Nephron (organoid): ENCODE measurements around the gene CEBPE.

Experiments used
- H3K27ac Mint-ChIP-seq, 3 experiments: 2 replicates each; pipeline ENCODE4 v1.8.0; 2020; ENCODE audit warnings: mixed read lengths in 3 of 3, mild to moderate bottlenecking in 2 of 3, moderate library complexity in 1 of 3
- H3K27me3 Mint-ChIP-seq: 2 replicates; pipeline ENCODE4 v1.8.0; 2021; ENCODE audit warnings: low read depth, mild to moderate bottlenecking, moderate library complexity, mixed read lengths
- H3K36me3 Mint-ChIP-seq: 2 replicates; pipeline ENCODE4 v1.8.0; 2020; ENCODE audit warnings: low read depth, mixed read lengths
- H3K4me1 Mint-ChIP-seq: 2 replicates; pipeline ENCODE4 v1.8.0; 2020; ENCODE audit warnings: mixed read lengths
- H3K4me3 Mint-ChIP-seq, 3 experiments: 2 replicates each; pipeline ENCODE4 v1.8.0; 2020; ENCODE audit warnings: mild to moderate bottlenecking in 3 of 3, mixed read lengths in 3 of 3, moderate library complexity in 2 of 3
- H3K9me3 Mint-ChIP-seq: 2 replicates; pipeline ENCODE4 v1.8.0; 2020; ENCODE audit warnings: mixed read lengths
- TF ChIP-seq, protein P1 (sequence below), 3 experiments: fragments of 200-600 bp; sonication (generic); IDR thresholded peaks; one replicate each; pipeline ENCODE4 v1.5.0; 2021; ENCODE audit warnings: antibody characterized with exemption in 3 of 3; ENCODE audit not compliant: unreplicated experiment in 3 of 3

CEBPE gene

DNA sequence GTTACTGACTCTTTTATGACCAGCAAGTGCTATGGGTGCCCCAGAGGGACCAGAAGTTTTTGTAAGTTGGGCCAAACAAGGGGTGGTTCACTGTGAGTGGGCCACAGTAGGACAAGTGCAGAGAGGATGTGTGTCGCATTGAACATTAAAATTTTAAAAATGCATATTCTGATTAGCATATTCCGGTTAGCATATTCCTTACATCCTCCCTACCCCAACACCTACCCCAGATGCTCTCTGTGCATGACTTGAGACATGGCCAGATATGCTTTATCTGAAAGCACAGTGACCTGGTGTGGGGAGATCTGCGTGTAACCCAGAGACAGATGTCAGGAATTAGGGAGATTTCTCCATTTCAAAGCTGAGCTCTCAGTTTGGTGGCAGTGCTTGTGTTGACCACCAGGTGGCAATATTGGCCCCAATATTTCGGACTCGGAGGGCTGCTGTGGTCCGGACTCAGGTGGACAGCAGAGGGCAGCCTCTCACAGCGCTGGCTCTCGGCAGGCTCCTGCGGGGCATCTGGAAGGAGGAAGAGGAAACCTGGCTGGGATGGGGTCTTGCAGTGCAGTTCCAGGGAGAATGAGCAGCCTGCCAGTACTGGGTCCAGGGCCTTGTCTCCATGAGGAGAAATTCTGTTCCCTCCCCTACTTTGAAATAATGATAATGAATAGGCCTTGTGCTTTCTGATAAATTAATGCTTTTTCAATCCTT, 1.6 kb upstream of the CEBPE start:
- Mint-ChIP-seq H3K36me3 (peaks cover 5% of the 10 kb centered on the region), H3K4me3 (no peak overlapping the region), H3K27ac (peak overlapping the region; percentile 92 to 96 (median 95)), H3K4me1 (peaks cover 35% of the 10 kb centered on the region), H3K27me3 (peaks cover 6% of the 10 kb centered on the region), H3K9me3 (no peaks in the 10 kb centered on the region)
- TF ChIP-seq, protein P1, sequence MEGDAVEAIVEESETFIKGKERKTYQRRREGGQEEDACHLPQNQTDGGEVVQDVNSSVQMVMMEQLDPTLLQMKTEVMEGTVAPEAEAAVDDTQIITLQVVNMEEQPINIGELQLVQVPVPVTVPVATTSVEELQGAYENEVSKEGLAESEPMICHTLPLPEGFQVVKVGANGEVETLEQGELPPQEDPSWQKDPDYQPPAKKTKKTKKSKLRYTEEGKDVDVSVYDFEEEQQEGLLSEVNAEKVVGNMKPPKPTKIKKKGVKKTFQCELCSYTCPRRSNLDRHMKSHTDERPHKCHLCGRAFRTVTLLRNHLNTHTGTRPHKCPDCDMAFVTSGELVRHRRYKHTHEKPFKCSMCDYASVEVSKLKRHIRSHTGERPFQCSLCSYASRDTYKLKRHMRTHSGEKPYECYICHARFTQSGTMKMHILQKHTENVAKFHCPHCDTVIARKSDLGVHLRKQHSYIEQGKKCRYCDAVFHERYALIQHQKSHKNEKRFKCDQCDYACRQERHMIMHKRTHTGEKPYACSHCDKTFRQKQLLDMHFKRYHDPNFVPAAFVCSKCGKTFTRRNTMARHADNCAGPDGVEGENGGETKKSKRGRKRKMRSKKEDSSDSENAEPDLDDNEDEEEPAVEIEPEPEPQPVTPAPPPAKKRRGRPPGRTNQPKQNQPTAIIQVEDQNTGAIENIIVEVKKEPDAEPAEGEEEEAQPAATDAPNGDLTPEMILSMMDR (IDR thresholded peaks at IDR 0.05; ENCODE audit: unreplicated experiment in 3 of 3) = peak; percentile 99 to 100 (median 100)

DNA sequence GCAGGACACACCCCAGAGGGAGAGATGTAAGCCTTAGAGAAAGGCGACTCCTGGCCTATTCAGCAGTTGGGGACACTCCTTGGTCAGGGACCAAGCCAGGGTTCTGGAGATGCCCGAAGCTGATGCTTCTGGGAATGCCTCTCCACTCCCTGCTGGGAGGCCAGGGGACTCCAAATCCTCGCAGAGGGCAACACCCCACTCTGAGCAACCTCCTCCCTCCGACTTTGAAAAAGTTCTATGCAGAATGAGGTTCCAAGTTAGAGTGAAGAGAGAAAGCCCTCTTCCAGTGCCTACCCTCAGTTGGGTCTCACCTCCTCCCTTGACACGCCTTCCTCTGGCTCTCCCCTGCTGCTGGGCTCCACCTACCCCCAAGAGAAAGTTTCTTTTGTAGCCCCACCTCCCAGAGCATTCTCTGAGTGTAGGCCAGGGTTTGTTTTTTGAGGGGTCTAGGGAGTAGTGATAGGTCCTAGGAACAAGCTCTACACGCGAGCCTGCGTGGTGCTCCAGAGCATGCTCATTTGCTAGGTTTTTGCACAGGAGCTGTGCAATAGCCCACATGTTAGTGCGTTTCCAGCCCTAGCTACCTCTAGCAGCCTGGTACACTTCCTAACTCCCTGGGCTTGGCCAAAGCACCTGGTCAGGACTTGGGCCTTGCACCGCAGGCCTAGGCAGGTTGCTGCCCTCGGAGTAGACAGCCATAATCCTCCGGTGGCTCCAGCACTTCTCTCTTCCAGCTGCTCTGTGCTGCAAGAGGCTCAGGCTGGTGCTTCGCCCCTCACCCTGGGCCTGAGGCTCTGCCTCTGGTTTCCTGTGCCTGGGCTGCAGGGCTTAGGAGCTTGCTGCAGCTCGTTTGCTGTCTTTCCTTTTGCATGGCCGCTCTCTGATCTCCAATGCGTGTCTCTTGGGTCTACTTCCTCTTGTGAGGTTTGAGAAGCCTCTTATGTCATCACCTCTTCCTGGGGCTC, 590 bp upstream of the CEBPE start:
- TF ChIP-seq, protein P1 (IDR thresholded peaks at IDR 0.05; ENCODE audit: unreplicated experiment in 3 of 3) = no peak
- Mint-ChIP-seq H3K4me3 (no peak overlapping the region), H3K27ac (peak overlapping the region in 1 of 3 experiments; percentile 60), H3K9me3 (no peaks in the 10 kb centered on the region), H3K4me1 (peaks cover 31% of the 10 kb centered on the region), H3K27me3 (peaks cover 6% of the 10 kb centered on the region), H3K36me3 (no peaks in the 10 kb centered on the region)

DNA sequence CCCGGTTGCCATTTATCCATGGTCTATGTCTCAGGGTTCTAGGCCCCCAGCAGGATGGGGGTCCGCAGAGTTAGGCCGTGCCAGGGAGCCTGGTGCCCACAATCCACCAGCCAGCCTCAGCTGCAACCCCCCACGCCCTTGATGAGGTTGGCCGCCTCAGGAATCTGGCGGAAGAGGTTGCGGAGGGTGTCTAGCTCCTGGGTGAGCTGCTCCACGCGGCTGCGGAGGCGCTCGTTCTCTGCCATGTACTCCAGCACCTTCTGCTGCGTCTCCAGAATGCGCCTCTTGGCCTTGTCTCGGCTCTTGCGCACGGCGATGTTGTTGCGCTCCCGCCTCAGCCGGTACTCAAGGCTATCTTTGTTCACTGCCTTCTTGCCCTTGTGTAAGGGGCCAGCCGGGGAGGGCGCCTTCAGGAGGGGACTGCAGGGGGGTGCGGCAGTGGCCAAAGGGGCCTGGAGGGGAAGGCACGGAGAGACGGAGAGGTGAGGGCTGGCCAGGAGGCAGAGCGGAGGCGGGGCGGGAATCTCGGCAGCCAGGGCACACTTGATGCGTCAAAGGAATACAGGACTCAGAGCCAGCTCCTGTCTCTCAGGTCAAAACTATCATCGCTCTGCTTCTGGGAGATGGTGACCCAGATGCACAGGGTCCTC, 1.6 kb downstream of the CEBPE start:
- H3K27me3 Mint-ChIP-seq = peaks cover 3% of the 10 kb centered on the region
- H3K9me3 Mint-ChIP-seq = no peaks in the 10 kb centered on the region
- no peak overlapping the region for H3K4me3 Mint-ChIP-seq
- TF ChIP-seq, protein P1 (IDR thresholded peaks at IDR 0.05; ENCODE audit: unreplicated experiment in 3 of 3) = no peak
- H3K4me1 Mint-ChIP-seq = peaks cover 29% of the 10 kb centered on the region
- no peaks in the 10 kb centered on the region for H3K36me3 Mint-ChIP-seq
- H3K27ac Mint-ChIP-seq = peak overlapping the region in 1 of 3 experiments; percentile 40

DNA sequence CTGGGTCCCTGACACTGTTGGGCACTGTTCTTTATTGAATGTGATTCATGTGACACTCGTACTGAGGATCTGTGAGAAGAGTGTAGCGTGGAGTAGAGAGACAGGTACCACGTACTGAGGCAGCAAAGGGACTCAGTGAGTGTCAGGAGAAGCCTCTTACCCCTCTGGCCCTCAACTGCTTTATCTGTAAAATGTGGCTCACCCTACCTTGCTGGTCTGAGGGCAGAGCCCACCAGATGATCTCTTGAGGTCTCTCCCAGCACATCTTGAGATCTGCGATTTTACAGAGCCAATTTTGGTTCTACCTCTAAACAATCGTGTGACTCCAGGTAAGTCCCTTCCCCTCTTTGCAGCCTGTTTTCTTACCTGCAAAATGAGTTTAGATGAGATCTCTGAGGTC, 3.1 kb downstream of the CEBPE start:
- Mint-ChIP-seq H3K4me1 (peaks cover 15% of the 10 kb centered on the region), H3K27ac (peak overlapping the region in 1 of 3 experiments; percentile 37), H3K36me3 (no peaks in the 10 kb centered on the region), H3K27me3 (peaks cover 3% of the 10 kb centered on the region), H3K4me3 (no peak overlapping the region), H3K9me3 (no peaks in the 10 kb centered on the region)
- TF ChIP-seq, protein P1 (IDR thresholded peaks at IDR 0.05; ENCODE audit: unreplicated experiment in 3 of 3) = no peak

DNA sequence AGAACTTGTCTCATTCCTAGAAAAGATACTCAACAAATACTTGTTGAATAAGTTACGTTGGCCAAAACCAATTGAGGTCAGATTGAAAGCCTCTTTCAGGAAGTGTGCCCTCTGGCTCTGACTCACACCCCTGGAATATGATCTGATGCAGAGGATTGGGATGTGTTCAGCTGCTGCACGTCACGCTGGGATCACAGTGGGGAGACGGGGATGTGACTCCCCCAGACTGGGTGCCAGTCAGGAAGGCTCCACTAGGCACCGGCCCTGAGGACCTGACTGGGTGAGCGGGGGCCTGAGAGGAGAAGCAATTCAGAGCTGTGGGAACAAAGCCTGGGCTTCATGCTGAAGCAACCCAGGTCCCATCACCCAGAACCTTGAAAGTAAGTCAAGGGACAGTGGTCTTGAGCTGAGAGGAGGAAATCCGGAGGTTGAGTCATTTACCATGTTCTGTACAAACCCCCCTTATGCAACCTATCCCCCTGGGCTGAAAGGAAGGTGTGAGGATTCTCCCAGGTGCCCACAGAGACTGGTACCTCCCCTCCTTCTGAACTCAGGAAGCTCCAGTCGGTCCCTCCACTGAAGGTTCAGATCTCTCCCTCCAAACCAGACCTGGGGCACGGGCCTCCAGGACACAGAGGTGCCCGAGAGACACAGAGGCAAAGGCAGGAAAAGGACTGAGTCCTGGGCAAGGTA, 3.9 kb downstream of the CEBPE start:
- Mint-ChIP-seq H3K27me3 (peaks cover 3% of the 10 kb centered on the region), H3K27ac (no peak overlapping the region), H3K36me3 (no peaks in the 10 kb centered on the region), H3K9me3 (no peaks in the 10 kb centered on the region), H3K4me1 (peaks cover 7% of the 10 kb centered on the region), H3K4me3 (no peak overlapping the region)
- TF ChIP-seq, protein P1 (IDR thresholded peaks at IDR 0.05; ENCODE audit: unreplicated experiment in 3 of 3) = no peak
